Astrocyte (in vitro differentiated cells and primary cell): ENCODE results near the gene PRLHR. TPM values are rescaled to one million over a fixed set of nuclear protein-coding genes. Genes with fewer than 3 reads are reported as not detected.

Experiments
- DNase-seq: peaks from one replicate; pipeline ENCODE4 v3.0.0-alpha.2; 2010; ENCODE audit warnings: low read depth
- FAIRE-seq: peaks from 2 replicates; lab custom pipeline; 2011; peaks lifted over from hg19 to GRCh38; lab: Jason Lieb, UNC
- H2AFZ ChIP-seq: 2 replicates; pipeline ENCODE4 v1.6.0; 2012; ENCODE audit warnings: low read depth, low read length, inconsistent platforms
- H3K27ac ChIP-seq: 2 replicates; pipeline ENCODE4 v1.5.1; 2011; ENCODE audit warnings: low read depth, low read length, inconsistent platforms
- H3K27me3 ChIP-seq: 2 replicates; pipeline ENCODE4 v1.6.0; 2011; ENCODE audit warnings: low read length, inconsistent platforms; ENCODE audit not compliant: insufficient read depth
- H3K36me3 ChIP-seq: 2 replicates; pipeline ENCODE4 v1.5.1; 2011; ENCODE audit warnings: low read length, inconsistent platforms; ENCODE audit not compliant: insufficient read depth
- H3K4me1 ChIP-seq: 2 replicates; pipeline ENCODE4 v1.5.1; 2011; ENCODE audit warnings: low read length, inconsistent platforms; ENCODE audit not compliant: insufficient read depth
- H3K4me2 ChIP-seq: 2 replicates; pipeline ENCODE4 v1.6.0; 2012; ENCODE audit warnings: low read length, inconsistent platforms
- H3K4me3 ChIP-seq: 2 replicates; pipeline ENCODE4 v1.5.1; 2011; ENCODE audit warnings: low read depth, mild to moderate bottlenecking, low read length, inconsistent platforms; ENCODE audit not compliant: insufficient read depth
- H3K79me2 ChIP-seq: 2 replicates; pipeline ENCODE4 v1.6.0; 2012; ENCODE audit warnings: mild to moderate bottlenecking, low read length, inconsistent platforms; ENCODE audit not compliant: insufficient read depth
- H3K9ac ChIP-seq: 2 replicates; pipeline ENCODE4 v1.6.0; 2012; ENCODE audit warnings: mild to moderate bottlenecking, low read length, inconsistent platforms
- H3K9me3 ChIP-seq: 2 replicates; pipeline ENCODE4 v1.5.1; 2012; ENCODE audit warnings: low read depth, mild to moderate bottlenecking, low read length, inconsistent platforms; ENCODE audit not compliant: insufficient read depth
- H4K20me1 ChIP-seq: 2 replicates; pipeline ENCODE4 v1.6.0; 2012; ENCODE audit warnings: low read length, inconsistent platforms; ENCODE audit not compliant: insufficient read depth
- H3K27ac Mint-ChIP-seq: one replicate; pipeline ENCODE4 v1.8.0; 2021; ENCODE audit warnings: mild to moderate bottlenecking, mixed read lengths; ENCODE audit not compliant: unreplicated experiment
- H3K27me3 Mint-ChIP-seq: one replicate; pipeline ENCODE4 v1.8.0; 2021; ENCODE audit warnings: low read depth, mixed read lengths; ENCODE audit not compliant: unreplicated experiment
- H3K36me3 Mint-ChIP-seq: one replicate; pipeline ENCODE4 v1.8.0; 2021; ENCODE audit warnings: low read depth, mixed read lengths; ENCODE audit not compliant: unreplicated experiment
- H3K4me1 Mint-ChIP-seq: one replicate; pipeline ENCODE4 v1.8.0; 2021; ENCODE audit warnings: low read depth, mixed read lengths; ENCODE audit not compliant: unreplicated experiment
- H3K4me3 Mint-ChIP-seq: one replicate; pipeline ENCODE4 v1.8.0; 2021; ENCODE audit warnings: mild to moderate bottlenecking, moderate library complexity, mixed read lengths; ENCODE audit not compliant: unreplicated experiment
- H3K9me3 Mint-ChIP-seq: one replicate; pipeline ENCODE4 v1.8.0; 2021; ENCODE audit warnings: mild to moderate bottlenecking, mixed read lengths; ENCODE audit not compliant: unreplicated experiment
- EZH2 ChIP-seq: IDR thresholded peaks from 2 replicates; pipeline ENCODE4 v1.6.1; 2012; ENCODE audit warnings: mild to moderate bottlenecking, low read length, inconsistent platforms; ENCODE audit not compliant: insufficient read depth
- total RNA-seq: library from RNA; stranded (reverse); gene quantifications from 2 replicates; pipeline ENCODE4 v1.2.1, GENCODE V29; 2021
- TF ChIP-seq, protein P1 (sequence below): IDR thresholded peaks from 2 replicates; pipeline ENCODE4 v1.5.1; 2011; ENCODE audit warnings: low read depth, mild to moderate bottlenecking, inconsistent platforms, low read length, moderate library complexity; ENCODE audit not compliant: insufficient read depth

The PRLHR gene
- total RNA-seq, 1 donor from 2014 or later: not detected

GRCh38 chr10:118573512-118573911, 21.9 kb downstream of the PRLHR start:
- Histone ChIP-seq H3K4me1 (no peaks in the 10 kb centered on the region), H3K79me2 (no peaks in the 10 kb centered on the region), H3K9me3 (no peaks in the 10 kb centered on the region), H3K4me3 (no peak overlapping the region), H3K9ac (no peak overlapping the region), H3K27me3 (peaks cover 8% of the 10 kb centered on the region), H2AFZ (no peak overlapping the region), H4K20me1 (no peaks in the 10 kb centered on the region), H3K27ac (no peak overlapping the region), H3K4me2 (no peak overlapping the region), H3K36me3 (no peaks in the 10 kb centered on the region)
- TF ChIP-seq, protein P1, sequence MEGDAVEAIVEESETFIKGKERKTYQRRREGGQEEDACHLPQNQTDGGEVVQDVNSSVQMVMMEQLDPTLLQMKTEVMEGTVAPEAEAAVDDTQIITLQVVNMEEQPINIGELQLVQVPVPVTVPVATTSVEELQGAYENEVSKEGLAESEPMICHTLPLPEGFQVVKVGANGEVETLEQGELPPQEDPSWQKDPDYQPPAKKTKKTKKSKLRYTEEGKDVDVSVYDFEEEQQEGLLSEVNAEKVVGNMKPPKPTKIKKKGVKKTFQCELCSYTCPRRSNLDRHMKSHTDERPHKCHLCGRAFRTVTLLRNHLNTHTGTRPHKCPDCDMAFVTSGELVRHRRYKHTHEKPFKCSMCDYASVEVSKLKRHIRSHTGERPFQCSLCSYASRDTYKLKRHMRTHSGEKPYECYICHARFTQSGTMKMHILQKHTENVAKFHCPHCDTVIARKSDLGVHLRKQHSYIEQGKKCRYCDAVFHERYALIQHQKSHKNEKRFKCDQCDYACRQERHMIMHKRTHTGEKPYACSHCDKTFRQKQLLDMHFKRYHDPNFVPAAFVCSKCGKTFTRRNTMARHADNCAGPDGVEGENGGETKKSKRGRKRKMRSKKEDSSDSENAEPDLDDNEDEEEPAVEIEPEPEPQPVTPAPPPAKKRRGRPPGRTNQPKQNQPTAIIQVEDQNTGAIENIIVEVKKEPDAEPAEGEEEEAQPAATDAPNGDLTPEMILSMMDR: no peak
- TF ChIP-seq EZH2: no peak
- no peak for FAIRE-seq
- H3K4me3 Mint-ChIP-seq: no peak overlapping the region
- H3K4me1 Mint-ChIP-seq: peaks cover 5% of the 10 kb centered on the region
- no peaks in the 10 kb centered on the region for H3K36me3 Mint-ChIP-seq
- no peak overlapping the region for H3K27ac Mint-ChIP-seq
- no peaks in the 10 kb centered on the region for H3K9me3 Mint-ChIP-seq
- DNase-seq: no peak
- H3K27me3 Mint-ChIP-seq: peaks cover 39% of the 10 kb centered on the region

GRCh38 chr10:118572256-118573041, 23.0 kb downstream of the PRLHR start:
- Mint-ChIP-seq H3K4me3 (no peak overlapping the region), H3K27me3 (peaks cover 34% of the 10 kb centered on the region), H3K9me3 (no peaks in the 10 kb centered on the region), H3K27ac (no peak overlapping the region), H3K4me1 (peaks cover 5% of the 10 kb centered on the region), H3K36me3 (no peaks in the 10 kb centered on the region)
- no peaks in the 10 kb centered on the region for H3K9me3 ChIP-seq
- no peak for DNase-seq
- H3K4me1 ChIP-seq: no peaks in the 10 kb centered on the region
- no peak overlapping the region for H3K27ac ChIP-seq
- H3K4me2 ChIP-seq: no peak overlapping the region
- H3K36me3 ChIP-seq: no peaks in the 10 kb centered on the region
- no peak for FAIRE-seq
- H3K9ac ChIP-seq: no peak overlapping the region
- H3K79me2 ChIP-seq: no peaks in the 10 kb centered on the region
- H3K4me3 ChIP-seq: no peak overlapping the region
- no peaks in the 10 kb centered on the region for H4K20me1 ChIP-seq
- H2AFZ ChIP-seq: no peak overlapping the region
- TF ChIP-seq, protein P1: no peak
- no peak for TF ChIP-seq EZH2
- peaks cover 8% of the 10 kb centered on the region for H3K27me3 ChIP-seq

DNA sequence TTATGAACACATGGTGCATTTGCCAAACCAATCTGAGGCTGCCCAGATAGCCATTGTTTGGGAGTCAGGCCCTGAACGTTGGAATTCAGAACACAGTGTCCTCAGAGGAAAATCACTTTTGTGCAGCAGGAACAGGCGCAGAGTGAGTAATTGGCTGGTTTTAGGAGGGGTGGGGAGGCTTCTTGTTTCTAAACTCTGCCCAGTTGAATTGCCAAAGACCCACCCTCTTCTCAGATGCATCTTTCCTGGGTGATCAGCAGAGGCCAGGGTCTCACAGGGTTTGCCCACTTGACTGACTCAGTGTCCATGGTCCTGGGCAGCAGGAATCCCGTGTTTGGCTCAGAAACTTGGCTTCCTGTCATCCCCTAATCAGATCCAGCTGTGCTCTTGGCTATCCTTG, 24.3 kb downstream of the PRLHR start:
- Mint-ChIP-seq H3K4me3 (no peak overlapping the region), H3K9me3 (no peaks in the 10 kb centered on the region), H3K36me3 (no peaks in the 10 kb centered on the region), H3K27ac (no peak overlapping the region), H3K27me3 (peaks cover 34% of the 10 kb centered on the region), H3K4me1 (peaks cover 7% of the 10 kb centered on the region)
- no peaks in the 10 kb centered on the region for H3K36me3 ChIP-seq
- H3K27me3 ChIP-seq: peaks cover 4% of the 10 kb centered on the region
- FAIRE-seq: no peak
- H3K4me2 ChIP-seq: no peak overlapping the region
- H3K9me3 ChIP-seq: no peaks in the 10 kb centered on the region
- no peak for TF ChIP-seq EZH2
- TF ChIP-seq, protein P1: no peak
- no peak overlapping the region for H3K9ac ChIP-seq
- no peak for DNase-seq
- no peak overlapping the region for H3K27ac ChIP-seq
- no peaks in the 10 kb centered on the region for H4K20me1 ChIP-seq
- no peak overlapping the region for H3K4me3 ChIP-seq
- no peaks in the 10 kb centered on the region for H3K4me1 ChIP-seq
- no peak overlapping the region for H2AFZ ChIP-seq
- no peaks in the 10 kb centered on the region for H3K79me2 ChIP-seq
